Activated gamma-delta T cell treated with anti-CD3 and anti-CD28 coated beads, Interleukin-2, amount 50 U/mL, for 16 hours (primary cell): Measurements from ENCODE around the gene CUX1.
"Not testable (repeated sequence)": the region's sequence is repeated elsewhere in the genome, so short reads cannot be mapped to it uniquely, and the experiment has no call there.

Experiments
- DNase-seq: peaks from one replicate; pipeline ENCODE4 v3.0.0-alpha.2; 2020; ENCODE audit warnings: low read depth

Gene CUX1

DNA sequence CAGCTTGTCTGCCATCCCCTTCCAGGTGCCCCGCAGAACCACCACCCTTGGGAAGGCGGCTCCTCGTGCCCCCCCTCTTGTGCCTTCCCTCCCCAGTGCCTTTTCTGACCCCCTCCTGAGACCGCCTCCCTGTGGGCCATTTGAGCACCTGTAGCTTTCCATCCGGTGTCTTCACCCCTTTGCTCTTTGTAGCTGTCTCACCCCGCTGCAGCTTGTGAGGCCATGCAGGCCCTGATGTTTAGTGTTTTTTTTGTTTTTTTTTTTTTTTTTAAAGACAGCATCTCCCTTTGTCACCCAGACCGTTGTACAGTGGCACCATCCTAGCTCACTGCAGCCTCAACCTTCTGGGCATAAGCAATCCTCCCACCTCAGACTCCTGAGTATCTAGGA is 52.5 kb downstream of the CUX1 start:
- no peak for DNase-seq

DNA sequence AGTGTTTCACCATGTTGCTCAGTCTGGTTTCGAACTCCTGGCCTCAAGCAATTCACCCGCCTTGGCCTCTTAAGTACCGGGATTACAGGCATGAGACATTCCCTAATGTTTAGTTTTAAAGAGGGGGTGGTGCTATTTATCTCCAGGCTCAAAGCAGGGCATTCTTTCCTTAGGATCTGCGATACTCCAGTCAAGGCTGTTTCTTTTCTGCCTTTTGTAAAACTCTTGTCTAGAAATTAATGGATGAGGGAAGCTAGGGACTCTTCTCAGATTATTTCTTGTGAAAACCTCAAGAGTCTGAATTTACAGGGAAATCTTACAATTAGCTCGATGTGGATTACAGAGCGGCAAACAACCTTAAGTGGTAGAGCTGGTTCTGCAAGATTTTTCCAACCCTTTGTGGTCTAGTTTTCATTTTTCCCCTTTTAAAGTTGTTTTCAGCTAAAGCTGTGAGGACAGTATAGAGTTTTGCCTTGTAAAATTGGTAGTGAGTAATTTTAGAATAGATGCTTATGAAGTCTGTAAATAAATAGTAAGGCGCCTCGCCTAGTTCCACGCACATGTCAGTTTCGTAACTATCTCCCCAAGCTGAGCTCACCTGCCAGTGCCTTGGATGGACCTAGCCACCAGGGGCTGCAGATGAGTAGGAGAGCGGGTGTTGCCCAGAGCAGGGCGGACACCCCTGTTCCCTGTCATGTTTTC is 53.1 kb downstream of the CUX1 start:
- no peak for DNase-seq

DNA sequence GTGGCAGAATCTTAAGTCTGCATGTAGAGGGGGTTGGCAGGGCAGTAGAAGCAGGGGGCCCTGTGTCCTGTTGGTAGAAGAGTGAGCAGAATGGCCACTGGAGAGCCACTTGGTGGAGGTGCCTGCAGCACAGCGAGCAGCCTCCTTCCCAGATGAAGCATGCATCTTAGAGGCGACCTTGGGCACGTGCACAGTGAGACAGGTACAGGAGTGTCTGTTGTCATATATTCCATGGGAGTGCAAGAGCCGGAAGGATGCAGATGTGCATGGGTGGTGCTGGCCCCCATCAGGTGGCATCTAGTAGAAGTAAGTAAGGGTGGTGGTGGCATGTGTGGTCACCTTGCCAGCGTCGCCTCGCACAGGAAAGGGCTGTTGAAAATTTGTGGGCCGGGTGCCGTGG is 53.9 kb downstream of the CUX1 start:
- DNase-seq, result no peak

- no peak for DNase-seq
Measured at GRCh38 chr7:101874028-101874427, 56.6 kb downstream of the CUX1 start.

- DNase-seq, result no peak
Measured at GRCh38 chr7:101875283-101875846, 57.9 kb downstream of the CUX1 start.

DNA sequence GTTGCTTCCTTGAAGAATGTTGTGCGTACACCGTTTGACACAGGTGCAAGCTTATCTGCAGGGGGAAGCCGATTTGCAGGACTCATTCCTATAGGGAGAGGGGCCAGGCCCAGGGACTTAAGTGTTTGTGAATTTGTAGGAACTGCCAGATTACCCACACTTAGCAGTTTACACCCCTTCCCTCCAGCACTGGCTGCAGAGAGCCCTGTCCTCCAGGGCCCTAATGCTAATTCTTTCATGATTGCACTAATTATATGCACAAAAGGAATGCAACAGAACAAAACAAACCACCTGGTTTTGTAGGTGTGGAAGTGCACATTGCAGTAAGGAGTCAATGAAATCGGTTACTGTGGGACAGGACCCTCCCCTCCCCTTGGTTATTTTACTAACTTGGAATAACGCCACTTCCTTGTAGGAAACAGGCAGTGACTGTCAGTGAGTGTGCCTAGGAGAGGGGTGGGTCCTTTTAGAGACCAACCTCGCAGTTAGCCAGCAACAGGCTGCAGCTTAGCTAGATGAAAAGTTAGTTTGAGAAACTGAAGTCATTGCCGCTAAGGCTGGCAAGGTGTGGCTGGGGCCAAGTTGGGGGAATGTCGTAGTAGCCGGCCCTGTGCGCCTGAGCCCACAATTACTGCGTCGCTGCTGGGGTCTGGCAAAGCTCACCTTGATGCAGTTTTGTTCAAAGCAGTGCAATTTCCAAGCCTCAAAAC is 60.6 kb downstream of the CUX1 start:
- no peak for DNase-seq

- no peak for DNase-seq
Measured at GRCh38 chr7:101878938-101879337, 61.5 kb downstream of the CUX1 start.

GRCh38 chr7:101879565-101879964 is 62.1 kb downstream of the CUX1 start:
- no peak for DNase-seq

GRCh38 chr7:101880282-101881054 is 63.0 kb downstream of the CUX1 start:
- DNase-seq, result no peak

- DNase-seq, result no peak
Measured at GRCh38 chr7:101882005-101882421, 64.6 kb downstream of the CUX1 start.

- DNase-seq, result no peak
Measured at GRCh38 chr7:101882595-101883564, 65.5 kb downstream of the CUX1 start.

DNA sequence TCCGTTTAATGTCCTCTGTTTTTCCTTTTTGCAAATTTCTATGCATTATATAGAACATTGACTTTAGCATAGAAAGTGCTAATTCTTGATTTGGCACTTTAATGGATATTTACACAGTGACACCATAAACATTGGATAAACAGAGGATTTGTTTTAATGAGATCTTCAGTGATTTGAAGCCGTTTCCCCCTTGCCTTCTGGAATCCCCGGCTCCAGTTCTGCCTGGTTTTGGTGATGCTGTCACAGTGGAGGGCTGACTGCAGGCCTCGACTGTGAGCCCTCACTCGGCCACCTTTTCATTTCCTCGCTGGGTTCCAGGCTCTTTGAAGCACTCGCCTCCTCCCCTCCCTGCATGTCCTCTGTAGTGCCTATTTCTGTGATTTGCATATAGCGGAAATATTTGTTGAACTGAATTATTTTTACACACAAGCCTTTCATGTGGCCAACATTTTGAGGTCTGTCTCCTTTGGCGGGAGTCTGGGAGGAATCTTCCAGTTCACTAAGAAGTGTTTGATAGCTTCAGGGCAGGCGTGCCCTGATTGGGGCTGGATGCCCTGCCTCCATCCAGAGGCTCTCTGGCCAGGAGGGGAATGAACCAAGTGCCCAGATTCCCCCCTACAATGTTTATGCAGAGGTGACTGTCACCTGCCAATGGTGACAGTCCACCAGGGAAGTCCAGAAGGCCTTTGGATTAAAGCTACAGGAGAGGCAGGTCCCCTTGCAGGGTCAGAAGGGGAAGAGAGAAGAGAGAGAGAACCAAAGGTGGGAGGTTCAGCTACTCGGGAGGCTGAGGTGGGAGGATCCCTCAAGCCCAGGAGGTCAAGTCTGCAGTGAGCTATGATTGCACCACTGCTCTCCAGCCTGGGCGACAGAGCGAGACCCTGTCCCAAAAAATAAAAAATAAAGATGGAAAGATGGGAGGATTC is 67.5 kb downstream of the CUX1 start:
- DNase-seq, result no peak

- no peak for DNase-seq
Measured at GRCh38 chr7:101885597-101885955, 68.2 kb downstream of the CUX1 start.

GRCh38 chr7:101887352-101887751 is 69.9 kb downstream of the CUX1 start:
- not testable (repeated sequence) for DNase-seq

DNA sequence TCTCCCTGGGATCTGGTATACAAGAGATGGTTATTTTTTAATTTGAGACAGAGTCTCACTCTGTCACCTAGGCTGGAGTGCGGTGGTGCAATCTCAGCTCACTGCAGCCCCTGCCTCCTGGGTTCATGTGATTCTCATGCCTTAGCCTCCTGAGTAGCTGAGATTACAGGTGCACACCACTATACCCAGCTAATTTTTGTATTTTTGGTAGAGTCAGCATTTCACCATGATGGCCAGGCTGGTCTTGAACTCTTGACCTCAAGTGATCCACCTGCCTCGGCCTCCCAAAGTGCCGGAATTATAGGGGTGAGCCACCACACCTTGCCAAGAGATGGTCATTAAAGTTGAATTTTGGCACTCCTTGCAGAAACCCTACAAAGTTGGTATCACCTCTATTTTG is 71.1 kb downstream of the CUX1 start:
- not testable (repeated sequence) for DNase-seq

- no peak for DNase-seq
Measured at GRCh38 chr7:101890749-101891523, 73.5 kb downstream of the CUX1 start.

DNA sequence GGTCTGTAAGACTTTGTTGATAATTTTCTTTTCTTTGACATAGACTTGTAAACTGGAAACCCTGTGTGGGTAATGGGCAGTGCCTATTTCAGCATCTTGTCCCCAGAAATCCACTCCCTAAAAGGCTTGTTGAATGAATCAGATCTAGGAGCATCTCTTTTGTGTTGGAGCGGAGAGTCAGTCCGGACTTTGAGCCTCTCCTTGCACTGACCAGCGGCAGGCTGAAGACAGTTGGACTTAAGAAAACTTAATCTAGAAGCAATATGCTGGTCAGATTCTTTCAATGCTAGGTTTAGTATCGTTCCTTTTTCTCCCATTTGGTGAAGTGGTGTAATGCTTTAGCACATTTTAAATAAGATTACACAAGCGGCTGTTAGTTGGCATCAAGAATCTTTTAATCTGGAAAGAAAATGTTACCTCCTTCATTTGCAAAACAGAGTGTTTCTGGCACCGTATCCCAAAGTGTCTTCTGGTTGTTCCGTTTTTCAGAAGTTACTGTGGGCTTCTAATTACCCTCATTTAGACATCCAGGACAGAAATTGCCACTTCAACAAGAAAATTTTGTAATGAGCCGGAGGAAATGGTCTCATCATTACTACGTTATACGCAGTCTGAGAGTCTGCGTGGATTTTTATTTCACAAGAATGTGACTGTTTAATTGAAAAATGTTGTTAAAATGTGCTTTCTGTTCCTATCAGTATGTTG is 74.7 kb downstream of the CUX1 start:
- DNase-seq, result no peak

DNA sequence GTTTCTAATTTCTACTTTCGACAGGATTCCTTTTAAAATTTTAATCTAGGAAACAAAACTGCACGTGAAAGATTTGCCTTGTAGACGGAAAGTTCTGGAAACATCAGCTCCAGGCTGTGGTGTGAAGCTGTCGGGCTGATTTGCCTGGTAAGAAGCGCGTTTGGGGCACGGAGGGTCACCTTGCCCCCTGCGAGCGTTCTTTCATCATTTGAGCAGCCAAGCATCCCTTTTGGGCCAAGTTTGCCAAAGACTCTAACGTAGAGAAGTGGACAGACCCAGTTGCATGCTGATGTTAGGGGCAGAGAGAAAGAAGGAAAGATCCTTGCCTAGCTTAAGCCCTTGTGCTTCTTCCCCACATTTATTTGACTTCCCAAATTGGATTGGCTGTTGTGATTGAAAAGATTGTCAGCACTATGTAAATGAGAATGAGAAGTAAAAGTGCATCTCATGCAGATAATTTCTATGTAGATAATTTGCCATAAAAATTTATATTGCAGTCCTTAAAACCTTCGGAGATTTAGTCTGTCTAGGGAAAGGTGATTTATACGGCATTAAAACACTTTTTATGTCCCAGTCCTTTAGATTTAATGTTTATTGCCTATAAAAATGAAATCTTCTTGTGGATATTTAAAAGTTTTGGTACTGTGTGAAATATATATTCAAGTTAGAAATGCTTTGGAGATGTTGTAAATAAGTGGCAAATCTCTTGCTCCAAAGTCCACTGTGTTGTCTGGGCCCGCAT is 76.1 kb downstream of the CUX1 start:
- DNase-seq, result no peak
